Measurements from ENCODE around the gene EPHA2. TPM values are rescaled to one million over a fixed set of nuclear protein-coding genes. Genes with fewer than 3 reads are reported as not detected.
A peak's percentile ranks its signal among the peaks of the same experiment; 100 is the strongest.
"Not testable (repeated sequence)": the region's sequence is repeated elsewhere in the genome, so short reads cannot be mapped to it uniquely, and the experiment has no call there.

EPHA2 gene
- 0.54 TPM for total RNA-seq

GRCh38 chr1:16155537-16156410, at the start of gene EPHA2:
TSS of gene EPHA2 (minus strand) at chr1:16156069. CDS start at chr1:16155932, 137 bp downstream.
- no peak for DNase-seq (ENCODE audit: low read depth in 2 of 3, low spot score in 2 of 3)

- DNase-seq (ENCODE audit: low read depth in 2 of 3, low spot score in 2 of 3), result no peak
These were observed 49.4 kb upstream of the EPHA2 start for GRCh38 chr1:16205334-16205671.

DNA sequence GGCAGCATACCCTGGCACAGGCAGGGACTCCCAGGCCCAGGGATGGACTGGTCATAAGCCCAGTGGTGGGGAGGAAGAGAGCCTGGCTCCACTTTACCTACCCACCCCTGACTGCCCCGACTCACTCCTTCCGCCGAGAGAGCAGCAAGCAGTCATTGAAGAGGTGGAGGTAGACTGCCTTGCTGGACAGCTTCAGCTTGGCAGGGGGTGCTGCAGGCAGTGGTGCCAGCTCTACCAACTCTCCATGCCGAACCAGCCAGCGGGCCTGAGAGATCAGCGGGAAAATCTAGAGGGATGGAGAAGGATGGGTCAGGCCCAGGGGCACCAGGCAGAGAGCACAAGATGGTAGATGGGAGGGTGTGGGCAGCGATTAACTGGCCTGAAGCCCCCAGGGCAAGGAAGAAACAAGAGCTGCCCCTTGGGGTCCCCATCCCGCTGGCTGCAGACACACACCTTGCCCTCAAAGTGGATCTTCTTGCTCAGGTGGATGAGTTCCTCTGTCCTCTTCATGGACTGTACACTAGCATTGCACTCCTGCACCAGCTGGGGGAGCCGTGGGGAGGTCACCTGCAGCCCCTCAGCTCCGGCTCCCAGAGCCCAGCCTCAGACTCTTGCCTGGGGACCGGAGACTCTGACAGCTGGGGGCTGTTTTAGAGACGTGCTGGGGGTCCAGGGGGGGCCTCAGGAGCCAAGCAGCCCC, 48.9 kb upstream of the EPHA2 start:
- peak in 1 of 3 donors; percentile 52 for DNase-seq (ENCODE audit: low read depth in 2 of 3, low spot score in 2 of 3)

- DNase-seq (ENCODE audit: low read depth in 2 of 3, low spot score in 2 of 3), result no peak
These were observed 48.3 kb upstream of the EPHA2 start for GRCh38 chr1:16204216-16204615.

DNA sequence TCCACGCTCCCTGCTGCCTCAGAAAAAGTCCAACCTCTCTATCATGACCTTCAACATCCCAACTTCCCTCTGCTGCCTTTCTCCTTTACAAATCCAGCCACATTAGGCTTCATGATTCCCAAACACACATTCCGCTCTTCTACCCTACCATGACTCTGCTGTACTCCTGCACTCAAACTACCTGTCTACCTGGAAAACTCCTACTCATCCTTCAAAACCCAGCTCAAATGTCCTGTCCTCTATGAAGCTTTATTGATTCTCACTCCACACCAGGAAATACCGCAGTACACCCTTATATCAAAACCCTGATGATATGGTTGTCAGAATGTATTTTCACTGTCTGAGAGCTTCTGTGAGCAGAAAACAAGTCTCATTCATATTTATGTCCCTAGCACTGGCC, 47.7 kb upstream of the EPHA2 start:
- no peak for DNase-seq (ENCODE audit: low read depth in 2 of 3, low spot score in 2 of 3)

DNA sequence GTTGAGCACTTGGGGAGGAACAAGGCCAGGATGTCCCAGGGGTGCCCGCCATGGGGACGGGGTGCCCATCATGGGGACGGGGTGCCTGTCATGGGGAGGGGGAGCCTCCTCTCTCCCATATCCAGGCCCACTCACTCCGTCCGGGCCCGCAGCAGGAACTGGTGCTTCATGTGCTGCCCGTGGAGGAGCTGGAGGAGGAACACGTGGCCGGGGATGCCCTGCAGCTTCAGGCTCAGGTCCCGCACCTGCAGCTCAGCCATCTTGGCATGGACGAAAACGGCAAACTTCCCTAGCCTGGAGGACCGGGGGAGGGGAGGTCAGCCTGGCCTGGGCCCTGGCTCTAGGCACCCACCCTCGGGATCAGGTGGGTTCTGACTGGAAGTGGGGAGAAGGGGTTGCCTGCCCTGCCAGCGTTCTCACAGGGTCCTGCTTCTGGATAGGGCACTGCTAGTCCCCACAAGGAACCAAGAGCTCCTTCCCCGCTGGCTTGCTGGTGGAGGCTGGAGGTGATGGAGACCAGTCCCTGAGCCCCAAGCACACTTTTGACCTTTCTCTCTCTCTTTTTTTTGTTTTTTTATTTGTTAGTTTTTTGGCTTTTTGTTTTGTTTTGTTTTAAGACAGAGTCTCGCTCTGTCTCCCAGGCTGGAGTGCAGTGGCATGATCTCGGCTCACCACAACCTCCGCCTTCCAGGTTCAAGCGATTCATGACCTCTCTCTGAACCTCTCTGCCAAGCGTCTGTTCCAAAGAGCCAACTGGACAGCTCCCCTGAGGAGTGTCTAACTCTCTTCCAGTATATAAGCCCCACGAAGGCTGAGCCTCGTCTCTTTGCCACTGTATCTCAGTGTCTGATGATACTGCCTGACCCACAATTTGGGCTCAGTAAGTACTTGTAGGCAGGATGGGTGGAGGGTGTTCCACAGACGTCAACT, 46.7 kb upstream of the EPHA2 start:
- DNase-seq (ENCODE audit: low read depth in 2 of 3, low spot score in 2 of 3), result no peak

DNA sequence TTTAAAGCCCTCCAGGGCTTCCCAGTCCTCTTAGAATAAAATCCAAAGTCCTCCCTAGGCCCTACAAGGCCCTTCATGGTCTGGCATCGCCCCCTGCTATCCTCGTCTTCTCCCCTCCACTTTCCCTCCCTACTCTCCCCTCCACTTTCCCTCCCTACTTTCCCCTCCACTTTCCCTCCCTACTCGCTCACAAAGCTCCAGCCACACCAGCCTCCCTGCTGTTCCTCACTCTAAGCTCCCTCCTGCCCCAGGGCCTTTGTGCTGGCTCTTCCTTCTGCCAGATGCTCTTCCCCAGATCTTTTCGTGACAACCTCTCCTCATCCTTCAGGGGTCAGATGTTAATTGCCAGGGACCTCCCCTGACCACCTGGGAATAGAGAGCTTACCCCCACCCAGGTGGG, 43.8 kb upstream of the EPHA2 start:
- DNase-seq (ENCODE audit: low read depth in 2 of 3, low spot score in 2 of 3), result no peak

GRCh38 chr1:16199157-16199501, 43.3 kb upstream of the EPHA2 start:
- no peak for DNase-seq (ENCODE audit: low read depth in 2 of 3, low spot score in 2 of 3)

DNA sequence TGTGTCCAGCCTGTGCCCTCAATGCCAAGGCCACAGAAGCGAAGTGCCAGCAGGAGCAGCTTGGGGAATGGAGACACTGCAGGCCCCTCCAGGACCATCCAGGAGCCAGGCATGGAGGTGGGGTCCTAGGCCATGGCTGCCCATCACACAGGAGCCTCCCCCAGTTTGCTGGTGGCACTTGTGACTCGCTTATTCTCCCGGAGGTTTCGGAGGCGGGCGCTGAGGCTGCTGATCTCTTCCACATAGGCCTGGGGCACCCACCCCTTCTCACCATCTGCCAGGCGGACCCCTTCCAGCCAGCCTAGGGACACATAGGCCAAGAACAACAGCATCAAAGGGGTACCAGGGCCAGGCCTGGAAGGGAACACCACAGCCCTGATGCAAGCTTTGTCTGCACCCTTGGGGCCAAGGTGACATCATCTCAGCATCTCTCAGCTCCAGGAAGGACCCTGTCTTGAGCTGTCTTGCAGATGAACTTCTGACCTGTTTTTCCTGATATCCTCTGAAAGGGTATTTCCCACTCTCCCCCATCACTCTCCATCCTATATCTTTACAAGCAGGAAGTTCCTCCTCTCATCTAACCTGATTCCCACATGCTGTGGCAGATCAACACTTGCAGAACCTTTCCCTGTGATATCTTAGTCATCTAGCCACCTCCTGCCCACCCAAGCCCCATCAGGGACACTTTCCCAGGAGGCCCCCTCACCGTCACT, 42.7 kb upstream of the EPHA2 start:
- no peak for DNase-seq (ENCODE audit: low read depth in 2 of 3, low spot score in 2 of 3)

DNA sequence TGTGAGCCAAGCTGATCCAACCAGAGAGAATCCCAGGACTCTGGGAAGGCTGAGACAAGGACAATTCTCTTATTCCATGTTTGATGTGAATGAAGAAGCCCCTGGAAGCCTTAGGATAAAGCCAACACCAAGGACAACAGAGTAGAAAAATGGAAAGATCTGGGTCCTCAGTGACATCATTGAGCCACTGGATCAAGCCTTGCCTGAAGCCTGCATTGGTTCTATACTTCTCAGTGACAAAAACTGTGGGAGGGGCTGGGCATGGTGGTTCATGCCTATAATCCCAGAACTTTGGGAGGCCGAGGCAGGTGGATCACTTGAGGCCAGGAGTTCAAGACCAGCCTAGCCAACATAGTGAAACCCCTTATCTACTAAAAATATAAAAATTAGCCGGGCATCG, 41.0 kb upstream of the EPHA2 start:
- DNase-seq (ENCODE audit: low read depth in 2 of 3, low spot score in 2 of 3), result no peak

- not testable (repeated sequence) for DNase-seq (ENCODE audit: low read depth in 2 of 3, low spot score in 2 of 3)
These were observed 40.3 kb upstream of the EPHA2 start for GRCh38 chr1:16196139-16196538.

DNA sequence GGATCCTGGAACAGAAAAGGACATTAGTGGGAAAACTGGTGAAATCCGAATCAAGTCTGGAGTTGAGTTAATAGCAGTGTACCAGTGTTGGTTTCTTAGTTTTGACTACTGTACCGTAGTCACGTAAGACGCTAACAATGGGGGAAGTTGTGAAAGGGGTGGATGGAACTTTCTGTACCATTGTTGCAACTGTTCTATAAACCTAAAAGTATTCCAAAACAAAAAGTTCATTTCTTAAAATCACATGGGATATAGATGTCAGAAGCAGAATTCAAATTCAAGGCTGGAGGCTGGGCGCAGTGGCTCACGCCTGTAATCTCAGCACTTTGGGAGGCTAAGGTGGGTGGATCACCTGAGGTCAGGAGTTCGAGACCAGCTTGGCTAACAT, 39.6 kb upstream of the EPHA2 start:
- DNase-seq (ENCODE audit: low read depth in 2 of 3, low spot score in 2 of 3), result no peak

DNA sequence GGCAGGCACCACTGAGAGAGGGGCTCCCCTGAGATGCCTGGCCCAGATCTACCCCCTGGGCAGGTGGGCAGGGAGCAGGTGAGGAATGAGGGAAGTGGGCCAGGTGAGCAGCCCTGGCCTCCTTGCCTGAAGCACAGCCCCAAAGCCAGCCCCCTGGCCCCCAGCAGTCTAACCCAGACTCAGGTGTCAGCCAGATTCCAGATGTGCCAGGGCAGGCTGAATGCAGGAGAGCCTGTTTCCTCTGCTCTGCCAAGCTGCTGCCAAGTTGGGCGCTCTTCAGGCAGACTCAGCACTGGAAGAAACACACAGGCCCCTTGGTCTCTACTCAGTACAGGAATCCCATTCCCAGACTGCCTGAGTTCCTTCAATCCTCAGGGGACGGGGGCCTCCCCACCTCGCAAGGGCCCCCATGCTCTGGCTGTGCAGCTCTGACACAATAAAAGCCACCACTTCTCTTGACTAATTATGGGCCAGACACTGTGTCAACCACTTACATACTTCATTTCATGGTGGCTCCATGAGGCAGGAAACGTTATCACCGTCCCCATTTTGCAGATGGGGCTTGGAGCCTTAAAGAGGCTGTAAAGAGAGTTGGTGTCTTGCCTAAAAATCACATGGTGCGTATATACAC, 36.2 kb upstream of the EPHA2 start:
- no peak for DNase-seq (ENCODE audit: low read depth in 2 of 3, low spot score in 2 of 3)

DNA sequence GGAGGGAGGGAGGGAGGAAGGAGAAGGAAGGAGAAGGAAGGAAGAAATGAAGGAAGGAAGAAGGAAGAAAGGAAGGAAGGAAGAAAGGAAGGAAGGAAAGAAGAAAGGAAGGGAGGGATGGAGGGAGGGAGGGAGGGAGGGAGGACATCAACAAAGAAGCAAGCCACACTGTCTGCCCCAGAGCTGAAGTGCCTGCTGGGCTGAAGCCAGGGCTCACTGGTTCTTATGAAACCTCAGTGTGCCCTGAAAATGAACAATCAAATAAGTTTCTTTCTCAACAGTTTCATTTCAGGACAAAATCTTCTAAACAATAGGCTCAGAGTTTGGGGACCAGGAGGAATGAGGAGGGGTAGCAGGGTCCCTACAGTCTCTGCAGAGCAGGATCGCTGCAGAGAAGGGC, 35.4 kb upstream of the EPHA2 start:
- no peak for DNase-seq (ENCODE audit: low read depth in 2 of 3, low spot score in 2 of 3)

DNA sequence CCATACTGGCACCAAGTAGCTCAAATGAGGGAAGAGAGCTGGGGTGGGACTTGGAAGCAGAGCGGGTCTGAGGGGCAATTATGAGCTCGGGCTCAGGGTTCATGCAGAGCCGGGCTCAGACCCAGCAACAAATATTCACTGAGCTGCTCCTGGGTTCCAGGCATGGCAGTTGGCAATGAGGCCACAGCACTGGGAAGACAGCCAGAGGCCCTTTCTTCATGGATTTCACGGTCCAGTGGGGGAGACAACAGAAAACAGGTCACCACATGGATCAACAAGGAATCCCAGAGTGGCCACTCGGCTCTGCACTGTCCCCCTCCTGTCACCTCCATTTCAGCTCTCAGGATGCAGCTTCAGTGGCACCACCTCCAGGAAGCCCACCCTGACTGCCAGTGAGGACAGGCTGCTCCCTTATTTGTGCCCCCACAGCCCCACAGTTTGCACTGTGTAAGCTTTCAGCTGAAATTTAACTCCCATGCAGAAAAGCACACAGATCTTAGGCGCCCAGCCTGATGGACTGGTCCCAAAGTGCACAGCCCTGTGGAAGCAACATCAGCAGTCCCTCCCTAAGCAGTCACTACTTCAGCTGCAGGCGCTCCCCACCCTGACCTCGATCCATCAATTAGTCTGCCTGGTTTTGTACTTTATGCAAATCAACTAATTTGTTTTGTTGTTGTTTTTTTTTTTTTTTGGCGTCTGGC, 34.2 kb upstream of the EPHA2 start:
- no peak for DNase-seq (ENCODE audit: low read depth in 2 of 3, low spot score in 2 of 3)

DNA sequence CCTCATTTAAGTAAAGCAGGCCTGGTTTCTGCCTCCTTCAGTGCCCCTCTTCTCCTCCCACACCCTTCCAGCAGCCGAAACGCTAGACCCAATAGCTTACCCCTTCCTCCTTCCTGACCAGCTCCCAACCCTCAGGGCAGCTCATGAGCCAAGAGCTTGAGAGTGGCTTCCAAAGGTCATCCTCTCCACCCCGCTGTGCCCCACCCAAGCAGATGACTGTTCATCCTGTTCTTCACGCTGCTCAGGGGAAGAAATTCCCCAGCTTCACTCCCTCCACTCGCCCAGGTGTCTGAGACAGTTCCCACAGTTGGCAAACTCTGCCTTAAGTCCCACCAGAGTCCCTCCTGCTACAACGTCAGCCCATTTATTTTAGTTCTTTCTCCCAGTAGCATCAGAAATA, 33.1 kb upstream of the EPHA2 start:
- no peak for DNase-seq (ENCODE audit: low read depth in 2 of 3, low spot score in 2 of 3)

DNA sequence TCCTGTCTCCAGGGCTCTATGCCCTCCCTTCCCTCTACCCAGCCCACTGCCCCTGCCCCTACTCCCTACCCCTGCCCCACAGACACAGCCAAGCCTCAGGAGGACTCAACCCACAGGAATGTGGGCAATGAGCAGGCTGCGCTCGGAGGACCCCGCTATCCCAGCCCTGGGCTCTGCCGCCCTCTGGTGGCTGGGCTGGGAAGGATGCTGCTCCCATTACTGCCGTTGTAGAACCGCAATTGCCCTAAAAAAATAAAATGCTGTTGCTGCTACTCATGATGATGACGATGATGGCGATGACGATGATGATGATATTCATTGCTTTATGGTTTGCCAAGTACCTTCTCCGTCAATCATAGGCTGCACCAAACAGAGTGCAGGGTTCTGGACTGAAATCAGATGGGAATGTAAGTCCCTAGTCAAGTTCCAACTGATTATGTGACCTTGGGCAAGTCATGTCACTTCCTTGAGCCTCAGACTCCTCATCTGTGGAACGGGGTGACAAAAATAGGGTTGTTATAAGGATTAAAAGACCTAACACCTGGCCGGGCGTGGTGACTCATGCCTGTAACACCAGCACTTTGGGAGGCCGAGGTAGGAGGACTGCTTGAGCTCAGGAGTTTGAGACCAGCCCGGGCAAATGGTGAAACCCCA, 32.0 kb upstream of the EPHA2 start:
- DNase-seq (ENCODE audit: low read depth in 2 of 3, low spot score in 2 of 3), result peak; percentile 65 to 79 (median 73)

- DNase-seq (ENCODE audit: low read depth in 2 of 3, low spot score in 2 of 3), result no peak
These were observed 30.9 kb upstream of the EPHA2 start for GRCh38 chr1:16186655-16187235.
